IPS DF 19.7 (cell line): ENCODE measurements around the gene AK6.
"Not testable (repeated sequence)": the region's sequence is repeated elsewhere in the genome, so short reads cannot be mapped to it uniquely, and the experiment has no call there.

ENCODE experiments used
- DNase-seq: peaks from one replicate; pipeline ENCODE4 v3.0.0-alpha.2; 2013; ENCODE audit warnings: low read depth, low spot score

AK6 gene

DNA sequence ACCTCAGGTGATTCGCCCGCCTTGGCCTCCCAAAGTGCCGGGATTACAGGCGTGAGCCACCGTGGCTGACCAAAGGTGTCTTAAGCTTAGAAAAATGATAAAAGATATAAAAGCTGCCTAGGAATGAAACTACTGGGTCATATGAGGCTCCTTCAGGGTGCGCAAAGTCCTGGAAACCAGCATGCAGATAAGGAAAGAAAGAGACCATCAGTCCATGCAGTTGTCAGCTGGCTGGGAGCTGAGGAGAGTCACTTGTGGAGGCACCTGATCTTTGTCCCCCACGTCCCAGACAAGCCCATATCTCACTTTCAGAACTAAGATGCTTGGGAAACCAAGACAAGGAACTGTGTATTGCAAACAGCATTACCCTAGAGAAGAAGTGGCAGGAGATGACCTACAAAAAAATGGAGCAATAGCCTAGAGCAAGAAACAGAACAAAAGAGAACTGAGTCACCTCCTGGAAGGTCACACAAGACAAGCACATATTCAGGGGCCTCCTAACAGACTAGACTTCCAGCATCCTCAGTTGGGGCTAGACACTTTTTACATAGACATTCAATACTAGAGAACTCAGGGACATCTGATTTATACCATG, 33.9 kb downstream of the AK6 start:
- no peak for DNase-seq

GRCh38 chr5:69334793-69335268, 34.5 kb downstream of the AK6 start:
- peak; percentile 28 for DNase-seq

DNA sequence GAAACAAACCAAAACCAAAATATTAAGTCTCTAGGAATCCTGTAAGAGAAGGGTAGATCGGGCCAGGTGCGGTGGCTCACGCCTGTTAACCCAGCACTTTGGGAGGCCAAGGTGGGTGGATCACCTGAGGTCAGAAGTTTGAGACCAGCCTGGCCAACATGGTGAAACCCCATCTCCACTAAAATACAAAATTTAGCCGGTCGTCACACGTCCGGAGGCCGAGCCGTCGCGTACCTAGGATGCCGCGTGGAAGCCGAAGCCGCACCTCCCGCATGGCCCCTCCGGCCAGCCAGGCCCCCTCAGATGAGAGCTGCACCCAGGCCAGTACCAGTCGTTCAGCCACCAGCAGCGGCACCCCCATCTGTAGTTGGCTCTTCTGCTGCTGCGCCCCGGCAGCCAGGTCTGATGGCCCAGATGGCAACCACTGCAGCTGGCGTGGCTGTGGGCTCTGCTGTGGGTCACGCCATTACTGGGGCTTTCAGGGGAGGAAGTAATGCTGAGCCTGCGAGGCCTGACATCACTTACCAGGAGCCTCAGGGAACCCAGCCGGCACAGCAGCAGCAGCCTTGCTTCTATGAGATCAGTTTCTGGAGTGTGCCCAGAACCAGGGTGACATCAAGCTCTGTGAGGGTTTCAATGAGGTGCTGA, 35.5 kb downstream of the AK6 start:
- not testable (repeated sequence) for DNase-seq

DNA sequence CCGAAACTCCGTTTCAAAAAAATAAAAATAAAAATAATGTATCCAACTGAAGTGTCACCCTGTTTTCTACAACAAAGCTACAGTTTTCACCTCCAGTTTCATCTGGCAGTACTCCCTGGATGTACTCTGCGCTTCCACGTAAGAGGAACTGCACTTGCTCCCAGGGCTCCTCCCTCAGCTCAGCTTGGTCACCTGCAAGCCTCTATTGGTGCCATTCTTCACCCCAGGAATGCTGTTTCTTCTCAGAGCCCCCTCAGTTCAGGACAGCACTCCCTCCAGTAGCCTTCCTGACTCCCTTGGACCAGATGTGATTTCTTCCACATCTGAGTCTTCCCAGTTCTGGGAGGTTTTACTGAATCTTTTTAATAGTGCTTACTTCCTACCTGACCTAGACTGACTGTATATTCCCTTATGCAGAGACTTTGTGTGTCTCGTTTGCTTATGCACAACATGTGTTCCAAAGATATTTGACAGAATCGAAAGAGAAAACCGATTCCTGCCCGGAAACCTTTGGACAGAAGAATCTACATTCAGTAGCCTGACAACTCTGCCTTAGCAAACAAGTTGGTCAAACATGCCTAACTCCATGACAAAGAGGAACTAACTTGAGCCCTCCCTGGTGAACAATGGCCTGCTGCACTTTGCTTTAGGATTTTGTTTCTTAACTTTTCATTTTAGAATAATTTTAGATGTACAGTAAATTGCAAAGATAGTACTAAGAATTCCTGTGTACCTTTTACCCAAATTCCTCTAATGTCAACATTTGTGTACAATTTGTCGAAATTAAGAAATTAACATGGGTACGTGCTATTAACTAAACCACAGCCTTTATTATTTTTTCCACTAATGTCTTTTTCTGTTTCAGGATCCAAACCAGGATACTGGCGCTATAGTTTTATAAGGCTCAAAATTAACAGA, 37.5 kb downstream of the AK6 start:
- no peak for DNase-seq

- DNase-seq, result no peak
Measured at GRCh38 chr5:69329905-69330489, 39.3 kb downstream of the AK6 start.

DNA sequence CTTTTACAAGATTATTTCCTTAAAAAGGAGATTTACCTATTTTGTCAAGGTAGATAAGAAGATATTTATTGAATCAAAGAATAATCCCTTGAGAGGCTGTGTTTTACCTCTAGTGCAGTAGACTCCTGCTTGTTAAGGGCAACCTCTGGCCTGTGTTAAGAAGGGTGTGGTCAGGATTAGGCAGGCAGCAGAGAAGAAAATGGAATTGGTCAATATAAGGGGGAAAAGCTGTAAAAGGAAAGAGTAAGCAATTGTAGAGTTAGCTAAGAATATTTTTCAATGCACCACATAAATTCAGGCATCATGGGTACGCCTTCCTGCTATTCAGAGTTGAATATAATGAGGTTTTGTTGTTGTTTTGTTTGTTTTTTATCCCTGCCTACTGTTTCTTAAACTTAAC, 43.0 kb downstream of the AK6 start:
- no peak for DNase-seq

DNA sequence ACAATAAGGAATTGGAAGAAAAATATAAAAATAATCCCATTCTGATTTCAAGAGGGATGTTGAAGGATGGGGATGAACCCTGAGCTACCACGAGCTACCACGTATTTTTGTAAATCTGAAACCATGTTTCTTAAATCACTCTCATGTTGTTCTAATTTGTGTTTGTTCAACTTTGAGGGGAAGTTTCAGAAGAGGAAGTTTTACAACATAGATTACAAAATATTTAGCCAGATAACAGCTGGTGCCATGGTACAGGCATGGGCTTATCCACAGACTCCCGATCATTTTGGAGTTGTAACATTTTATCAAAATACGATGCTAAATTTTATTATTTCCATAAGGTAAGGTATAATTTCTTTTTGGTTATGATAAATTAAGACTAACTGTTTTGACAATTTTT, 51.9 kb downstream of the AK6 start:
- DNase-seq, result no peak

DNA sequence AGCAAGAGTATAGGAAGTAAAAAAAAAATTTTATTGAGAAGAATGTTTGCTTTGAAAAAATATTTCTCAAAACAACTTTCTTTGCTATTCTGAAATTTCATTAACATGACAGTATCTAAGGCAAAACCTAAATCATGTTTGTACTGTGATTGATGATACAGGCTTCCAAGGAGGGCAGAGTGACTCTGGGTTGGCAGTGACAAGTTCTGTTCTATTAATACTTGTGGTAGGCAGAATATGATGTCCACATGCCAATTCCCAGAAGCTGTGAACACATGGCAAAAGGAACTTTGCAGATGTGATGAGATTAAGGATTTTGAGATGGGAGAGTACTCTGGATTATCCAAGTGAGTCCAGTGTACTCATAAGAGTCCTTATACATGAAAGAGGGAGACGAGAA, 53.3 kb downstream of the AK6 start:
- DNase-seq, result no peak

GRCh38 chr5:69313428-69313827, 55.9 kb downstream of the AK6 start:
- DNase-seq, result no peak

GRCh38 chr5:69312459-69313160, 56.7 kb downstream of the AK6 start:
- DNase-seq, result no peak

GRCh38 chr5:69309380-69309779, 59.9 kb downstream of the AK6 start:
- DNase-seq, result no peak

DNA sequence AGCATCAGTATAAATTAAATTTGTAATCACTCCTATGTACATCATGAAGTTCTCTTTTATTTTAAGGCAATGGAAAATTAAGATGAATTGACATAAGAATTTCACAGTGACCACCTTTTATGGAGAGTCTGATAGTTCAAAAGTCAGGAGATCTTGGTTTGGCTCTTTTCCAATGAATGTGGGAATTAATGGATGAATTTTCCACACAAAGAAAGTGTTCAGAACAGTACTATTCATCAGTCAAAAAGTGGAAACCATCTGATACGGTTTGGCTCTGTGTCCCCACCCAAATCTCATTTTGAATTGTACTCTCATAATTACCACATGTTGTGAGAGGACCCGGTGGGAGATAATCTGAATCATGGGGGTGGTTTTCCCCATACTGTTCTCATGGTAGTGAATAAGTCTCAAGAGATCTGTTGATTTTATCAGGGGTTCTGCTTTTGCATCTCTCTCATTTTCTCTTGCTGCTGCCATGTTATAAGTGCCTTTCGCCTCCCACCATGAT, 61.2 kb downstream of the AK6 start:
- DNase-seq, result no peak

DNA sequence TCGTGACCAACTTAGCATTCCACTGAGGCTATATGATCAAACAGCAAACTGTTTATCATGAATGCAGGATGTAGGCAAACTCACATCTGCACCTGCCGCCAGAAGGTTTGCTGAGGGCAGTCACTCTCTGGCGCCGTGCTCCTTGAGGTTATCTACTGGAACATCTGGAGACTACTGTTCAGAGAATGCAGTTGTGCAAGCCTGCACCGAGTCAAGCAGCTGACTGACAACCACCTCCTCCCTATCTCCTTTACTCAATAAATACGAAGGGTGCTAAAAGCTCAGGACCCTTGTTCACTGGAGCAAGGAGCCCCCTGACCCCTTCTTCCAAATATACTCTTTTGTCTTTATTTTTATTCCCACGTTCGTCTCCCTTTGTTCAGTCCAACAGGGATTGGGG, 63.8 kb downstream of the AK6 start:
- no peak for DNase-seq
